Calu3 (cell line): ENCODE results near the gene E2F1. TPM values are rescaled to one million over a fixed set of nuclear protein-coding genes. Genes with fewer than 3 reads are reported as not detected.
A peak's percentile ranks its signal among the peaks of the same experiment; 100 is the strongest.

Source experiments
- BruUV-seq: library from RNA; stranded (reverse); fragments of 400-500 nt; replicated peaks from 2 replicates; lab custom pipeline; 2021; lab: Mats Ljungman, UMichigan
- CTCF ChIA-PET: fragments of 300-600 bp; sonication (Branson Sonifier 250); formaldehyde crosslinking; loops from one replicate; lab custom pipeline; 2022; ENCODE audit warnings: antibody characterized with exemption; lab: Charles Lee
- DNase-seq: peaks from one replicate; pipeline ENCODE4 v3.0.0; 2022
- H3K27ac Mint-ChIP-seq: one replicate; pipeline ENCODE4 v1.8.0; 2022; ENCODE audit warnings: mixed read lengths; ENCODE audit not compliant: unreplicated experiment
- H3K27me3 Mint-ChIP-seq: one replicate; pipeline ENCODE4 v1.8.0; 2022; ENCODE audit warnings: mixed read lengths; ENCODE audit not compliant: unreplicated experiment
- H3K36me3 Mint-ChIP-seq: one replicate; pipeline ENCODE4 v1.8.0; 2022; ENCODE audit warnings: mild to moderate bottlenecking, moderate library complexity, mixed read lengths; ENCODE audit not compliant: insufficient read depth, unreplicated experiment
- H3K4me1 Mint-ChIP-seq: one replicate; pipeline ENCODE4 v1.8.0; 2022; ENCODE audit warnings: mild to moderate bottlenecking, low read depth, mixed read lengths; ENCODE audit not compliant: unreplicated experiment
- H3K4me3 Mint-ChIP-seq: one replicate; pipeline ENCODE4 v1.8.0; 2022; ENCODE audit warnings: mild to moderate bottlenecking, low read depth, moderate library complexity, mixed read lengths; ENCODE audit not compliant: unreplicated experiment
- H3K9me3 Mint-ChIP-seq: one replicate; pipeline ENCODE4 v1.8.0; 2022; ENCODE audit warnings: low read depth, mixed read lengths; ENCODE audit not compliant: unreplicated experiment
- intact Hi-C: fragments of 100-400 bp; cut with micrococcal nuclease; formaldehyde crosslinking; loops from one replicate; pipeline ENCODE4 v1.10.0; 2022; ENCODE audit not compliant: unreplicated experiment
- total RNA-seq: library from RNA; stranded (reverse); gene quantifications from 2 replicates; pipeline ENCODE4 v1.2.3, GENCODE V29; 2022
- TF ChIP-seq, protein P1 (sequence below): fragments of 200-600 bp; IDR thresholded peaks from one replicate; pipeline ENCODE4 v1.8.0; 2022; ENCODE audit warnings: antibody characterized with exemption; ENCODE audit not compliant: unreplicated experiment

The E2F1 gene
- total RNA-seq, 1 experiment from 2014 or later = 62.3 TPM

DNA sequence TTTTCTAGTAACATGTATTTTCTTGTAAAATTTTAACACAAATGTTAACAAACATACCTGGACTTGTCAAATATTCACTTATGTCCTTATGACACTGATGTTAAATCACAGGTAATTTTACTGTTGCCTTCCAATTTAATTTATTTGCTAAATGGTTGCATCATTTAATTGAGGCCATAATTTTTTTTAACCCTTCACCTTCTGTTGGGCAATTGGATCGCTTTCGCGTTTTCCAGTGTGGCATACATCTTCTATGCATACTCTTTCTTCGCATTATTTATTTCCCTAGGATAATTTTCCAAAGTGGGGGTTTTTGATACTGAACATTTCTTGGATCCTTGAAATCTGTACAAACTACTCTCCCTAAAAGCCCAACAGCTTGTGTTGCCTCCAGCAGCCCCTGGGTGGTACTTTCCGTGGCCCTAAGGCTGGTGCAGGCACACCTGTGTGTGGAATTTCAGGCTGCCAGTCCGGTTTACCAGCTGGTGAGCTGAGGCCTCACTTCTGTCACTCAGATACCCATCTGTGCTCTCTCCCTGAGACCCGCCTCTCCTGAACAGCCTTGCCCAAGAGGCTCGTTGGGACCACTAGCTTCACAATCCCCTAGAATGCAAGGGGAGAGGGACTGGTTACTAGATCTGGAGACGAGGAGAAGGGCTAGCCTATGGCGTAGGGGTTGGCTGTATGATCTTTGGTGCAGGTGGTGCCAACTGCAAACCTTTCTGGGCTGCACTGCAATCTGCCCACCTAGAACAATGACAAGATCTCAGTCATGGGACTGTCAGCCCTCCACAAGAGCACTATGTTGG lies 35.2 kb downstream of the E2F1 start:
- Mint-ChIP-seq H3K27ac (peak overlapping the region; percentile 14), H3K4me1 (peaks cover 53% of the 10 kb centered on the region), H3K36me3 (peaks cover 61% of the 10 kb centered on the region), H3K27me3 (no peaks in the 10 kb centered on the region), H3K9me3 (no peaks in the 10 kb centered on the region), H3K4me3 (peak overlapping the region; percentile 16)
- intact Hi-C loops = loop anchor here (5.0 kb wide), 2 partner anchors 134 to 194 kb away; no protein-coding TSS in a partner anchor
- CTCF ChIA-PET = interaction anchor here (0.6 to 2.2 kb wide), 11 partner anchors 11 to 277 kb away, joined by 3 to 9 read pairs (median 4); partner anchors contain the start of genes ACTL10, C20orf144 and CBFA2T2
- TF ChIP-seq, protein P1, sequence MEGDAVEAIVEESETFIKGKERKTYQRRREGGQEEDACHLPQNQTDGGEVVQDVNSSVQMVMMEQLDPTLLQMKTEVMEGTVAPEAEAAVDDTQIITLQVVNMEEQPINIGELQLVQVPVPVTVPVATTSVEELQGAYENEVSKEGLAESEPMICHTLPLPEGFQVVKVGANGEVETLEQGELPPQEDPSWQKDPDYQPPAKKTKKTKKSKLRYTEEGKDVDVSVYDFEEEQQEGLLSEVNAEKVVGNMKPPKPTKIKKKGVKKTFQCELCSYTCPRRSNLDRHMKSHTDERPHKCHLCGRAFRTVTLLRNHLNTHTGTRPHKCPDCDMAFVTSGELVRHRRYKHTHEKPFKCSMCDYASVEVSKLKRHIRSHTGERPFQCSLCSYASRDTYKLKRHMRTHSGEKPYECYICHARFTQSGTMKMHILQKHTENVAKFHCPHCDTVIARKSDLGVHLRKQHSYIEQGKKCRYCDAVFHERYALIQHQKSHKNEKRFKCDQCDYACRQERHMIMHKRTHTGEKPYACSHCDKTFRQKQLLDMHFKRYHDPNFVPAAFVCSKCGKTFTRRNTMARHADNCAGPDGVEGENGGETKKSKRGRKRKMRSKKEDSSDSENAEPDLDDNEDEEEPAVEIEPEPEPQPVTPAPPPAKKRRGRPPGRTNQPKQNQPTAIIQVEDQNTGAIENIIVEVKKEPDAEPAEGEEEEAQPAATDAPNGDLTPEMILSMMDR = no peak
- DNase-seq = peak; percentile 88
- no TSS peak for BruUV-seq

DNA sequence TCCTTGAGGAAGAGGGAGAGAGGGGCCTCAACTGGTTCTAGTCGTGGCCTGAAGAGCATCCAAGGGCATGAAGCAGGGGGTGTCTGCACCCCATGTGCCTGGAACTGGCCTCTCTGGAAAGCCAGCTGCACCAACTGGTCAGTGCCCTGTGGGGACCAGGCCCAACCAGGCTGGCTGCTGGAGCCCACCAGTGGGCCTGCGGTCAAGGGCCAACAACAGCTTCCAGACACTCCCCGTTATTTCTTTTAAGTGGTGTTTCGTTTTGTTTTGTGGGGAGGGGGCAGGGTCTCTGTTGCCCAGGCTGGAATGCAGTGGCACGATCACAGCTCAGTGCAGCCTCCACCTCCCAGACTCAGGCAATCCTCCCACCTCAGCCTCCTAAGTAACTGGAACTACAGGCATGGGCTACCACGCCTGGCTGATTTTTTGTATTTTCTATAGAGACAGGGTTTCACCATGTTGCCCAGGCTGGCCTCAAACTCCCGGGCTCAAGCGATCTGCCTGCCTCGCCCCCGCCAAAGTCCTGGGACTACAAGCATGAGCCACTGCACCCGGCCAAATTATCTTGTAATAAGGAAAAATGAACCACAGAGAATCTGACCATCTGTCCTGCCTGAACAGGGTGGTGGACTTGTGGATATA lies 36.0 kb downstream of the E2F1 start:
- no TSS peak for BruUV-seq
- intact Hi-C loops = loop anchor here (5.0 kb wide), 2 partner anchors 133 to 193 kb away; no protein-coding TSS in a partner anchor
- Mint-ChIP-seq H3K9me3 (no peaks in the 10 kb centered on the region), H3K4me1 (peaks cover 51% of the 10 kb centered on the region), H3K27me3 (no peaks in the 10 kb centered on the region), H3K36me3 (peaks cover 62% of the 10 kb centered on the region), H3K4me3 (no peak overlapping the region), H3K27ac (no peak overlapping the region)
- TF ChIP-seq, protein P1 = no peak
- CTCF ChIA-PET = interaction anchor here (0.6 to 2.2 kb wide), 5 partner anchors 12 to 163 kb away, joined by 3 to 9 read pairs (median 4); partner anchors contain the start of genes ACTL10 and C20orf144
- DNase-seq = no peak

DNA sequence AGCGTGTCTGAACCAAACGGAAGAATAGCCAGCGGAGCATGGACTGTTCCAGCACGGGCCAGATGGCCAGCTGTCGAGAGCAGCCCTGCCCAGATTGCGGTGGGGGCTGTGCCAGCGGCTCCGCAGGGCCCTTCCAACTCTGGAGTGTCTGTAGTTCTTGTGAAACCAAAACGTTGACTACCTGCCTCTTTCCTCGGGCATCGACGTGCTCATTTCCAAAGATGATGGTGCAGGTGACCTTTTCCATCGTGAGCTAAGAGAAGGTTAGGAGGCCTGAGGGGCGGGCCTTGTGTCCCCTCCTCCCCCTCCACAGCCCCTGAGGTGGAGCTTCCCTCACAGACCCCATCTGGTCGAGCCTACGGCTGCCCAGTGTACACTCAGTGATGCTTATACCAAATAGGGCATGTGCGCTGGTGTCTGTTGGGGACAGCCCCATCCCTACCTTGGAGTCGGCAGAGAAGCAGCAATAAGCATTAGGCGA lies 36.9 kb downstream of the E2F1 start:
- H3K4me1 Mint-ChIP-seq = peaks cover 41% of the 10 kb centered on the region
- H3K27me3 Mint-ChIP-seq = no peaks in the 10 kb centered on the region
- CTCF ChIA-PET = interaction anchor here (0.5 kb wide), 1 partner anchor 132 kb away, joined by 3 read pairs; no protein-coding TSS in a partner anchor
- no peak for DNase-seq
- no peak overlapping the region for H3K4me3 Mint-ChIP-seq
- no peaks in the 10 kb centered on the region for H3K9me3 Mint-ChIP-seq
- H3K27ac Mint-ChIP-seq = no peak overlapping the region
- intact Hi-C loops = no loop called here
- TF ChIP-seq, protein P1 = no peak
- no TSS peak for BruUV-seq
- H3K36me3 Mint-ChIP-seq = peaks cover 60% of the 10 kb centered on the region

DNA sequence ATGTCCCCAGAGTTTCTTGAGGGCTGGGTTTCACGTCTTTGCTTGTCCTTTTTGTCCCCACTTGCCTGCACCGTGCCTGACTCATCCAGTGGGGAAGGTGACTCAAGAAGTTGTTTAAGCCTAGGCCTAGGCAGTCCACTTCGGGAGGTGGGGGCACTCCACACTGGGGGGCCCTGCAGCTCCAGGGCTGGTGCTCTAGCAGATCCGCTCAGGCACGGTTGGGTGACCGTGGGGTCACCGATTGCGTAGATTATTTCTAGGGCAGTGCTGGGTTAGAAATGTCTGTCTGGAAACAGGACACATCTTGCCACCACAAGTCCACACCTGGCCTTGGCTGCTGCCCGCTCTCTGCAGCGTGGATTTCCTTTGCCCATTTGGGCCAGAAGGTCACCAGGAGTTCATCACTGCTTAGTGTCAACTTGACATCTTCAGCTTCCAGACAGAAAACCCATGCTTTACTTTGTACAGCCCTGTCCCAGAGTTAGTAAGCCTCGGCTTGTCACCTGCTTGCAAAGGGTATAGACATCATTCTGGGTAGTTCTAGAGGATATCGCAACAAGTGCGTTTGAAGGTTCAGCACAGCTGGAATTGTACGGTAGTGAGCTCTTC lies 37.7 kb downstream of the E2F1 start:
- Mint-ChIP-seq H3K4me1 (peaks cover 33% of the 10 kb centered on the region), H3K36me3 (peaks cover 53% of the 10 kb centered on the region), H3K27ac (no peak overlapping the region), H3K27me3 (no peaks in the 10 kb centered on the region), H3K4me3 (no peak overlapping the region), H3K9me3 (no peaks in the 10 kb centered on the region)
- TF ChIP-seq, protein P1 = no peak
- BruUV-seq = no TSS peak
- no peak for DNase-seq
- CTCF ChIA-PET = no interaction called here
- intact Hi-C loops = no loop called here
